Astrocyte of the spinal cord (primary cell): ENCODE measurements around the gene MOGAT3.

Experiments
- DNase-seq: peaks from one replicate; pipeline ENCODE4 v3.0.0; 2011; ENCODE audit warnings: low read depth, low spot score
- H3K4me3 ChIP-seq: 2 replicates; pipeline ENCODE4 v1.5.1; 2011; ENCODE audit warnings: low read depth, mild to moderate bottlenecking, low read length, moderate library complexity
- in situ Hi-C: cut with HindIII; loops from 2 replicates; pipeline ENCODE4 v1.10.0; 2017; ENCODE audit warnings: low sequenced_read_pairs
- TF ChIP-seq, protein P1 (sequence below): IDR thresholded peaks from 2 replicates; pipeline ENCODE4 v1.5.1; 2012; ENCODE audit warnings: low read depth, mild to moderate bottlenecking, low read length, inconsistent platforms

MOGAT3 gene

DNA sequence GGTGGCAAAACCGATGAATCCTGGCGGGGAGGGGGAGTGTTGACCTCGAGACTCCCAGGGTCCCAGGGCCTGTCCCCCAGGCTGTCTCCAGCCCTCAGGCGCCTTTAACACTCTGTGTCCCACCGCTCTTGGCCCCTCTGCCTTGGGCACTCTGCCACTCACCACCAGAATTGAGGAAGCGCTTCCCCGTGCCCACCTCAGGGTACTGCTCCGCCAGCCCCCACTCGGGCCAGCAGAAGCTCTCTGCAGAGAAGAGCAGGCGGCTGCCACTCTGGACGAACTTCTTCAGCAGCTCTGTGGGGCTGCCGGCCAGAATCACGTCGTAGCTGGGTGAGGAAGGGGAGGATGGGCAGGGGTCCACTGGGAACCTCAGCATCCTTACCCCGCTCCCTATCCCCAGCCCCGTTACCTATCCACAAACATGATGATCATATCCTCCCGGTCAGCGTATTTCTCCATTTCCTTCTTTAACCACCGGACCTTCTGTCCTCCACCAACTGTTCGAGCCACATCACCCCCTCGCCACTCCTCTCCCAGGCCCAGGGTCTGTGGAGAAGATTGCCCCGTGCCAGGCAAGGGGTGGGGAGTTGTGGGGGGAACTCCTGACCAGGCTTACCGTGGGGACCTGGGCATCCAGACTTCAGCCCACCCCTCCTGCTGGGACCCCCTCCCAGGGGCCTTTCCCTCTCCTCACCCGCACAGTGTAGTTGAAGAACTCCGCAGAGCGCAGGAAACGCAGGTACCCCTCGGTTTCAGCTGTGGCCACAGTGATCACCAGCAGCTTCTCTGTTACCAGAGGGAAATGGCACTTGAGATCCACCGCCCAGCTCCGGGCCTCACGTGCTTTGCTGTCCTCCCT, 15.4 kb upstream of the MOGAT3 start:
- DNase-seq: peak; percentile 12
- TF ChIP-seq, protein P1, sequence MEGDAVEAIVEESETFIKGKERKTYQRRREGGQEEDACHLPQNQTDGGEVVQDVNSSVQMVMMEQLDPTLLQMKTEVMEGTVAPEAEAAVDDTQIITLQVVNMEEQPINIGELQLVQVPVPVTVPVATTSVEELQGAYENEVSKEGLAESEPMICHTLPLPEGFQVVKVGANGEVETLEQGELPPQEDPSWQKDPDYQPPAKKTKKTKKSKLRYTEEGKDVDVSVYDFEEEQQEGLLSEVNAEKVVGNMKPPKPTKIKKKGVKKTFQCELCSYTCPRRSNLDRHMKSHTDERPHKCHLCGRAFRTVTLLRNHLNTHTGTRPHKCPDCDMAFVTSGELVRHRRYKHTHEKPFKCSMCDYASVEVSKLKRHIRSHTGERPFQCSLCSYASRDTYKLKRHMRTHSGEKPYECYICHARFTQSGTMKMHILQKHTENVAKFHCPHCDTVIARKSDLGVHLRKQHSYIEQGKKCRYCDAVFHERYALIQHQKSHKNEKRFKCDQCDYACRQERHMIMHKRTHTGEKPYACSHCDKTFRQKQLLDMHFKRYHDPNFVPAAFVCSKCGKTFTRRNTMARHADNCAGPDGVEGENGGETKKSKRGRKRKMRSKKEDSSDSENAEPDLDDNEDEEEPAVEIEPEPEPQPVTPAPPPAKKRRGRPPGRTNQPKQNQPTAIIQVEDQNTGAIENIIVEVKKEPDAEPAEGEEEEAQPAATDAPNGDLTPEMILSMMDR: no peak
- in situ Hi-C loops: no loop called here
- H3K4me3 ChIP-seq: peak overlapping the region; percentile 73

DNA sequence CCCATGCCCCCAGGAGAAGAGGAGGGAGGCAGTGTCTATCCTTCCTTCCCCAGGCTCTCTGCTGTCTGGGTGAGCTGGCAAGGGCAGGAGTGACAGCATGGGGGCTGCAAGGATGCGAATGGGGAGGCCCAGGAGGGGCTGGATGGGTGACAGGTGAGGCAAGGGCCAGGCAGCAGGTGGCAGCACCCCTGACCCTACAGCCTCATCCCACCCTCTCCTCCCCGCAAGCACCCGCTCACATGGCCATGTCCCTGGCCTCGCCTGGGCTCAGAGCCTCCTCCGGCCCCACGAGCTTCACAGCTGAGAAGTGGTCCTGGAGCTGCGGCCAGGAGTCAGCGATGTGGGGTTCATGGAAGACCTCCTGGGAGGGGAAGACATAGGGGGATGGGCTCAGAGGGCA, 11.2 kb upstream of the MOGAT3 start:
- TF ChIP-seq, protein P1: no peak
- H3K4me3 ChIP-seq: no peak overlapping the region
- in situ Hi-C loops: no loop called here
- no peak for DNase-seq

DNA sequence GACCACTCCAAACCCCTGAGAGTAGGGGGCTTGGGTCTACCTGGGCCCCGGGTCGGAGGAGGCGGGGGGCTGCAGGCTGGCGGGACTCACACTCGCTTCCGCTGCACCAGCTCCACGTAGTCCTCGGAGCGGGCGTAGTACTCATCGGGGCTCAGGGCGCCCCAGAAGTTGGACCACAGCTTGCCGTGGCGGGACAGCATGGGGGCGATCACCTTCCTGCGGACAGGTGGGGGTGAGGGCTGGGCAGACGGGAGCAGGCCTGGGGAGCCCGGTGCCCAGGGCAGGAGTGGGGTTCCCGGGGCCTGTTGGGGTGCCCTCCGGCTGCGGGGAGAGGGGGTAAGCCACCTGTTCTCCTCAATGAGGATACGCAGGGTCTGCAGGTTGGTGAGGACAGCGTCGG, 10.7 kb upstream of the MOGAT3 start:
- DNase-seq: no peak
- in situ Hi-C loops: no loop called here
- TF ChIP-seq, protein P1: no peak
- H3K4me3 ChIP-seq: no peak overlapping the region

DNA sequence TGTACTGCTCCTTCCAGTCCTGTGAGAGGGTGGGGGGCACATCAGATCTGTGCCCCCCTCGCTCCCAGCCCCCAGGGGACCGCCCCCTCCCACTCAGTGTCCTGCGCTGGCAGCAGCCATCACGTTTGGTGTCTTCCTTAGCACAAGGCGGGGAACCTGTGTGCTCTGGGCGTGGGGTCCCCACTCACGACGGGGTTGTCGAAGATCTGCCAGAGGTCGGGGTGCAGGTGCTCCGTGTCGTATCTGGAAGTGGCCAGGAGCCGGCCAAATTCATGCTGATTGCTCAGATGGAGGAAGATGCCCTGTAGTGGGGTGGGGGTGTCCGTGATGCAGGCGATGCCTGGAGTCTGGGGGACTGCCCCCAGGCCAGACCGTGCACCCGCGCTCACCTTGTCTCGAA, 9.3 kb upstream of the MOGAT3 start:
- TF ChIP-seq, protein P1: no peak
- DNase-seq: no peak
- H3K4me3 ChIP-seq: no peak overlapping the region
- in situ Hi-C loops: no loop called here

DNA sequence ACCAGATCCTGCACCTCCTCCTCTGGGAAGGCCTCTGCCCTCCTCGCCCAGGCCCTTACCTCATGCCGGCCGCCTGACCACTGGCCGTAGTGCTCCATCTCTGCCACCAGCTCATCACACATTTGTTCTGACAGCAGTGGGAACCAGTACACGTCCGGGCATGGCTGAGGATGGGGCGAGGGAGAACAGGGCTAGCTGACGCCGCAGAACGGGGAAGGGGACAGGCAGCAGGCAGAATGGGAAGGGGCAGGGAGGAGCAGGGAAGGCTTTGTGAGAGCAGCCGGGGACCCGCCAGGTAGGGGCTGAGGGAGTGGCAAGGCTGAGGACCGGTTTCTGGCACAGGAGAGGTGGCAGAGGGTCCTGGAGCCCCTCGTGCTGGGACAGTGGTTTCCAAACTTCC, 8.0 kb upstream of the MOGAT3 start:
- TF ChIP-seq, protein P1: no peak
- no peak overlapping the region for H3K4me3 ChIP-seq
- in situ Hi-C loops: no loop called here
- no peak for DNase-seq

DNA sequence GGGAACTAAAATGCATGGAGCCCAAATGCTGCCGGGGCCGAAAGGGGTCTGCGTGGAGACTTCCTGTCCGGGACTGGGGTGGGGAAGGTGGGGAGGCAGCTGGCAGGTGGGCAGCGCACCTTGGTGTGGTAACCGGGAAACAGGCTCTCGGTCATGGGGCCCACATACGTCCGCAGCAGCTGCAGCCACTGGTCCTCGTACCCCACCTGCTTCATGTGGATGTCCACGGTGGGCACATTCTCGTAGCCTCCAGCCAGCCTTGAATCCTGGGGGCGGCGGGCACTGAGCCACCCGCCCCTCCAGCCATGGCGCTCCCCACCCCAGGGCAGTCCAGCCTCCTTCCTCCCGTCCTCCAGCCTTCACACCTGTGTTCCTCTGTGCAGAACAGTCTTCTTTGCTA, 6.6 kb upstream of the MOGAT3 start:
- TF ChIP-seq, protein P1: no peak

More for the DNA sequence above, 6.6 kb upstream of the MOGAT3 start:
- no peak overlapping the region for H3K4me3 ChIP-seq
- in situ Hi-C loops: no loop called here
- DNase-seq: no peak
